Measurements from ENCODE around the gene ZNF787. TPM values are rescaled to one million over a fixed set of nuclear protein-coding genes. Genes with fewer than 3 reads are reported as not detected.

ZNF787 gene
- total and polyA plus RNA-seq, 10 of the 15 experiments (the other 5 are each of a cell fraction or from before 2014, with no cell fraction given), result 0.23 to 39.9 (median 4.1) TPM

DNA sequence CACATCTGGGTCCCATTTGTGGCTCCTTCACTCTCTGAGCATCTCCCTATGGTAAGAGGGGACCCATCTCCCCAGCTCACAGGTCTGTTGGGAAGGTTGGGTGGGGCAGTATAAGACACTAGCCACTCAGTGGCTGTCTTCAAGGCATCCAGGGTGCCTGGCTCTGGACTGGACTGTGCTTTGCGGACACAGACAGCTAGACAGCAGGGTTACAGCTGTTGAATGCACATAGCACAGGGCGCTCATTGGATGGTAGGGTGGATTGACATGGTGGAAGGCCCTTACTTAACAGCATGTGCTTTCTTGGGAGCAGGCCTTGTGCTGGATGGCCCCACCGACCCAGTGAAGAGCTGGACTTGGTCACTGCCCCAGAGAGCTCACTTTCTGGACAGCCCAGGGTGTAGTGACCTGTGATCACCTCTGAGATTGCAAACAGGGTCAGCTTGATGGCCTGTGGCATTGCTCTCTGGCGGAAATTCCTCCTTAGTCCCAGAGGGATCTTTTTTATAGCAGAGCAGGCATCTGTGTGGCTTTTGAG lies 21.9 kb upstream of the ZNF787 start:
- H3K27ac ChIP-seq (ENCODE audit: control insufficient read depth, insufficient read depth), result no peak overlapping the region
- intact Hi-C loops (cut with micrococcal nuclease; ENCODE audit: unreplicated experiment), result no loop called here
- H3K4me2 ChIP-seq (ENCODE audit: control insufficient read depth, insufficient read depth), result peak overlapping the region; percentile 89
- no peaks in the 10 kb centered on the region for H3K27me3 ChIP-seq (replicated peaks in 1 of 2; ENCODE audit: control insufficient read depth in 2 of 2, insufficient read depth in 2 of 2, low read length in 1 of 2)
- WGBS (ENCODE audit: insufficient coverage, insufficient replicate concordance, low lambda C conversion rate, missing lambda C conversion rate), result 84% methylated on average over 4 of the region's 4 CpGs
- peaks cover 15% of the 10 kb centered on the region for H3K4me1 ChIP-seq (ENCODE audit: control insufficient read depth, insufficient read depth, low read length)
- POLR2A ChIA-PET, result interaction anchor here (5.6 kb wide), 1 partner anchor 21 kb away, joined by 29 read pairs; the partner anchor contains the start of gene ZNF787
- BruUV-seq (replicated peaks), result no TSS peak
- ATAC-seq (no peak), FAIRE-seq (no peak), DNase-seq (ENCODE audit: low read depth, low spot score) (no peak)
- peaks cover 2 to 5% of the 10 kb centered on the region in 2 experiments for H3K36me3 ChIP-seq (ENCODE audit: control insufficient read depth in 2 of 2, insufficient read depth in 2 of 2, low read length in 1 of 2)
- RAD21 ChIA-PET (ENCODE audit: unreplicated experiment), result interaction anchor here (2.2 kb wide), 1 partner anchor 62 kb away, joined by 7 read pairs; no protein-coding TSS in a partner anchor
- CTCF ChIA-PET, result interaction anchor here (1.1 to 1.5 kb wide), 3 partner anchors 9 to 38 kb away, joined by 3 to 5 read pairs (median 4); no protein-coding TSS in a partner anchor
- peaks cover 20% of the 10 kb centered on the region for H3K79me2 ChIP-seq (ENCODE audit: control insufficient read depth, insufficient read depth, low read length)
- H3K4me3 ChIP-seq, result peak overlapping the region; percentile 11; the same call in 1 of the 2 replicates
- SMC1A ChIA-PET (ENCODE audit: uncharacterized antibody, unreplicated experiment), result interaction anchor here (0.9 kb wide), 1 partner anchor 9 kb away, joined by 3 read pairs; no protein-coding TSS in a partner anchor
- no peak overlapping the region for H2AFZ ChIP-seq (ENCODE audit: control insufficient read depth, low read depth, low read length)
- H4K20me1 ChIP-seq (ENCODE audit: control insufficient read depth, insufficient read depth), result no peaks in the 10 kb centered on the region
- no peaks in the 10 kb centered on the region for H3K9me3 ChIP-seq (replicated peaks; ENCODE audit: control insufficient read depth, insufficient read depth, low read length)
- H3K9ac ChIP-seq (ENCODE audit: control insufficient read depth, insufficient read depth, low read length), result no peak overlapping the region
- in situ Hi-C loops (cut with MboI), result loop anchor here (25.0 kb wide), 1 partner anchor 1669 kb away; the partner anchor contains the start of gene ZNF552
- TF ChIP-seq, protein P1, sequence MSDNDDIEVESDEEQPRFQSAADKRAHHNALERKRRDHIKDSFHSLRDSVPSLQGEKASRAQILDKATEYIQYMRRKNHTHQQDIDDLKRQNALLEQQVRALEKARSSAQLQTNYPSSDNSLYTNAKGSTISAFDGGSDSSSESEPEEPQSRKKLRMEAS (IDR thresholded peaks at IDR 0.05; ENCODE audit: low read depth, low read length), result no peak
- TF ChIP-seq PML (IDR thresholded peaks at IDR 0.05; ENCODE audit: low read length) (no peak), NR2C1 (IDR thresholded peaks at IDR 0.05) (no peak), RFX5 (IDR thresholded peaks at IDR 0.05; ENCODE audit: low read depth, low read length) (no peak), SUPT20H (IDR thresholded peaks at IDR 0.05; ENCODE audit: borderline replicate concordance, control insufficient read depth, low read depth, low read length) (no peak), ZNF384 (IDR thresholded peaks at IDR 0.05; ENCODE audit: borderline replicate concordance, low read depth, low read length) (no peak), RUNX3 (IDR thresholded peaks at IDR 0.05; ENCODE audit: low read length) (no peak), SMC3 (IDR thresholded peaks at IDR 0.05; ENCODE audit: borderline replicate concordance, low read length) (no peak), MEF2B (IDR thresholded peaks at IDR 0.05; ENCODE audit: partially characterized antibody, poor library complexity, severe bottlenecking) (no peak), PAX5 (IDR thresholded peaks at IDR 0.05; ENCODE audit: borderline replicate concordance, low read depth, low read length) (no peak), WRNIP1 (IDR thresholded peaks at IDR 0.05; ENCODE audit: borderline replicate concordance, low read depth, low read length) (no peak)
- TF ChIP-seq, protein P2, sequence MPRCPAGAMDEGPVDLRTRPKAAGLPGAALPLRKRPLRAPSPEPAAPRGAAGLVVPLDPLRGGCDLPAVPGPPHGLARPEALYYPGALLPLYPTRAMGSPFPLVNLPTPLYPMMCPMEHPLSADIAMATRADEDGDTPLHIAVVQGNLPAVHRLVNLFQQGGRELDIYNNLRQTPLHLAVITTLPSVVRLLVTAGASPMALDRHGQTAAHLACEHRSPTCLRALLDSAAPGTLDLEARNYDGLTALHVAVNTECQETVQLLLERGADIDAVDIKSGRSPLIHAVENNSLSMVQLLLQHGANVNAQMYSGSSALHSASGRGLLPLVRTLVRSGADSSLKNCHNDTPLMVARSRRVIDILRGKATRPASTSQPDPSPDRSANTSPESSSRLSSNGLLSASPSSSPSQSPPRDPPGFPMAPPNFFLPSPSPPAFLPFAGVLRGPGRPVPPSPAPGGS (IDR thresholded peaks at IDR 0.05; ENCODE audit: borderline replicate concordance, insufficient read depth, low read depth, low read length, poor library complexity, severe bottlenecking), result no peak
- TF ChIP-seq, protein P3, sequence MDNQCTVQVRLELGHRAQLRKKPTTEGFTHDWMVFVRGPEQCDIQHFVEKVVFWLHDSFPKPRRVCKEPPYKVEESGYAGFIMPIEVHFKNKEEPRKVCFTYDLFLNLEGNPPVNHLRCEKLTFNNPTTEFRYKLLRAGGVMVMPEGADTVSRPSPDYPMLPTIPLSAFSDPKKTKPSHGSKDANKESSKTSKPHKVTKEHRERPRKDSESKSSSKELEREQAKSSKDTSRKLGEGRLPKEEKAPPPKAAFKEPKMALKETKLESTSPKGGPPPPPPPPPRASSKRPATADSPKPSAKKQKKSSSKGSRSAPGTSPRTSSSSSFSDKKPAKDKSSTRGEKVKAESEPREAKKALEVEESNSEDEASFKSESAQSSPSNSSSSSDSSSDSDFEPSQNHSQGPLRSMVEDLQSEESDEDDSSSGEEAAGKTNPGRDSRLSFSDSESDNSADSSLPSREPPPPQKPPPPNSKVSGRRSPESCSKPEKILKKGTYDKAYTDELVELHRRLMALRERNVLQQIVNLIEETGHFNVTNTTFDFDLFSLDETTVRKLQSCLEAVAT (IDR thresholded peaks at IDR 0.05), result no peak
- TF ChIP-seq, protein P4, sequence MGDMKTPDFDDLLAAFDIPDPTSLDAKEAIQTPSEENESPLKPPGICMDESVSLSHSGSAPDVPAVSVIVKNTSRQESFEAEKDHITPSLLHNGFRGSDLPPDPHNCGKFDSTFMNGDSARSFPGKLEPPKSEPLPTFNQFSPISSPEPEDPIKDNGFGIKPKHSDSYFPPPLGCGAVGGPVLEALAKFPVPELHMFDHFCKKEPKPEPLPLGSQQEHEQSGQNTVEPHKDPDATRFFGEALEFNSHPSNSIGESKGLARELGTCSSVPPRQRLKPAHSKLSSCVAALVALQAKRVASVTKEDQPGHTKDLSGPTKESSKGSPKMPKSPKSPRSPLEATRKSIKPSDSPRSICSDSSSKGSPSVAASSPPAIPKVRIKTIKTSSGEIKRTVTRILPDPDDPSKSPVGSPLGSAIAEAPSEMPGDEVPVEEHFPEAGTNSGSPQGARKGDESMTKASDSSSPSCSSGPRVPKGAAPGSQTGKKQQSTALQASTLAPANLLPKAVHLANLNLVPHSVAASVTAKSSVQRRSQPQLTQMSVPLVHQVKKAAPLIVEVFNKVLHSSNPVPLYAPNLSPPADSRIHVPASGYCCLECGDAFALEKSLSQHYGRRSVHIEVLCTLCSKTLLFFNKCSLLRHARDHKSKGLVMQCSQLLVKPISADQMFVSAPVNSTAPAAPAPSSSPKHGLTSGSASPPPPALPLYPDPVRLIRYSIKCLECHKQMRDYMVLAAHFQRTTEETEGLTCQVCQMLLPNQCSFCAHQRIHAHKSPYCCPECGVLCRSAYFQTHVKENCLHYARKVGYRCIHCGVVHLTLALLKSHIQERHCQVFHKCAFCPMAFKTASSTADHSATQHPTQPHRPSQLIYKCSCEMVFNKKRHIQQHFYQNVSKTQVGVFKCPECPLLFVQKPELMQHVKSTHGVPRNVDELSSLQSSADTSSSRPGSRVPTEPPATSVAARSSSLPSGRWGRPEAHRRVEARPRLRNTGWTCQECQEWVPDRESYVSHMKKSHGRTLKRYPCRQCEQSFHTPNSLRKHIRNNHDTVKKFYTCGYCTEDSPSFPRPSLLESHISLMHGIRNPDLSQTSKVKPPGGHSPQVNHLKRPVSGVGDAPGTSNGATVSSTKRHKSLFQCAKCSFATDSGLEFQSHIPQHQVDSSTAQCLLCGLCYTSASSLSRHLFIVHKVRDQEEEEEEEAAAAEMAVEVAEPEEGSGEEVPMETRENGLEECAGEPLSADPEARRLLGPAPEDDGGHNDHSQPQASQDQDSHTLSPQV (IDR thresholded peaks at IDR 0.05), result no peak
- TF ChIP-seq, protein P5, sequence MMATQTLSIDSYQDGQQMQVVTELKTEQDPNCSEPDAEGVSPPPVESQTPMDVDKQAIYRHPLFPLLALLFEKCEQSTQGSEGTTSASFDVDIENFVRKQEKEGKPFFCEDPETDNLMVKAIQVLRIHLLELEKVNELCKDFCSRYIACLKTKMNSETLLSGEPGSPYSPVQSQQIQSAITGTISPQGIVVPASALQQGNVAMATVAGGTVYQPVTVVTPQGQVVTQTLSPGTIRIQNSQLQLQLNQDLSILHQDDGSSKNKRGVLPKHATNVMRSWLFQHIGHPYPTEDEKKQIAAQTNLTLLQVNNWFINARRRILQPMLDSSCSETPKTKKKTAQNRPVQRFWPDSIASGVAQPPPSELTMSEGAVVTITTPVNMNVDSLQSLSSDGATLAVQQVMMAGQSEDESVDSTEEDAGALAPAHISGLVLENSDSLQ (IDR thresholded peaks at IDR 0.05), result no peak

Measured in GM12878 (cell line).